SK-N-SH treated with all-trans-retinoic acid at 6 μM for 48 hours (cell line): ENCODE measurements around the gene FABP1.

ENCODE experiments used
- ARNTL ChIP-seq: fragments of 450-650 bp; formaldehyde crosslinking; IDR thresholded peaks from 2 replicates; pipeline ENCODE4 v1.5.0; 2020; ENCODE audit warnings: low read depth, mild to moderate bottlenecking, moderate library complexity, borderline replicate concordance
- CSDC2 ChIP-seq: fragments of 250-450 bp; sonication (Bioruptor Pico); IDR thresholded peaks from 2 replicates; pipeline ENCODE4 v1.5.0; 2020; ENCODE audit warnings: mild to moderate bottlenecking, moderate library complexity
- ESRRG ChIP-seq: fragments of 250-450 bp; sonication (Bioruptor Pico); IDR thresholded peaks from 2 replicates; pipeline ENCODE4 v1.6.1; 2021; ENCODE audit warnings: mild to moderate bottlenecking
- OSR1 ChIP-seq: fragments of 250-450 bp; sonication (Bioruptor Pico); IDR thresholded peaks from 2 replicates; pipeline ENCODE4 v1.8.0; 2022; ENCODE audit warnings: moderate library complexity, mild to moderate bottlenecking, inconsistent platforms
- RARB ChIP-seq: fragments of 250-450 bp; sonication (Bioruptor Pico); IDR thresholded peaks from 2 replicates; pipeline ENCODE4 v1.8.0; 2021; ENCODE audit warnings: mild to moderate bottlenecking, moderate library complexity
- SNAI2 ChIP-seq: fragments of 250-450 bp; sonication (Bioruptor Pico); IDR thresholded peaks from 2 replicates; pipeline ENCODE4 v1.5.0; 2020; ENCODE audit warnings: mild to moderate bottlenecking, moderate library complexity
- ZFP3 ChIP-seq: fragments of 250-450 bp; sonication (Bioruptor Pico); IDR thresholded peaks from 2 replicates; pipeline ENCODE4 v1.5.0; 2020; ENCODE audit warnings: mild to moderate bottlenecking, moderate library complexity
- ZNF565 ChIP-seq: fragments of 450-650 bp; formaldehyde crosslinking; conservative IDR thresholded peaks from 2 replicates; pipeline ENCODE4 v1.5.0; 2020; ENCODE audit warnings: low read depth, mild to moderate bottlenecking, moderate library complexity
- ZNF70 ChIP-seq: fragments of 450-650 bp; formaldehyde crosslinking; IDR thresholded peaks from 2 replicates; pipeline ENCODE4 v1.5.0; 2020; ENCODE audit warnings: mild to moderate bottlenecking, moderate library complexity
- TF ChIP-seq, protein P1 (sequence below): fragments of 250-450 bp; sonication (Bioruptor Pico); IDR thresholded peaks from 2 replicates; pipeline ENCODE4 v1.8.0; 2020; ENCODE audit warnings: mild to moderate bottlenecking, moderate library complexity, borderline replicate concordance
- TF ChIP-seq, protein P2 (sequence below): fragments of 250-450 bp; sonication (Bioruptor Pico); IDR thresholded peaks from 2 replicates; pipeline ENCODE4 v1.5.1; 2020; ENCODE audit warnings: low read depth, mild to moderate bottlenecking, moderate library complexity

DNA sequence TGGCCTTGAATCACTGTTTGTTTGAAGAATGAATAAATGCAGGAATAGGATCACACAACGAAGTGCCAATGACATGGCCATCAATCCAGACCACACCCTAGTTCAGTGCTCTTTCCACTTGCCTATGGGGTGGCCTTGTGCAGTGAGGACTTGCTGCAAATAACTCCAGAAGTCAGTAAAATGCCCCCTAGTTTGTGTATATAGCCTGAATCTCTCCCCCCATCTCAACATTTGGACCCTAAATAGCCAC lies 299 bp downstream of the FABP1 start:
- no peak for TF ChIP-seq RARB (CRISPR knock-in tag)
- no peak for TF ChIP-seq OSR1 (CRISPR knock-in tag)
- no peak for TF ChIP-seq ZNF565 (CRISPR knock-in tag)
- TF ChIP-seq, protein P1, sequence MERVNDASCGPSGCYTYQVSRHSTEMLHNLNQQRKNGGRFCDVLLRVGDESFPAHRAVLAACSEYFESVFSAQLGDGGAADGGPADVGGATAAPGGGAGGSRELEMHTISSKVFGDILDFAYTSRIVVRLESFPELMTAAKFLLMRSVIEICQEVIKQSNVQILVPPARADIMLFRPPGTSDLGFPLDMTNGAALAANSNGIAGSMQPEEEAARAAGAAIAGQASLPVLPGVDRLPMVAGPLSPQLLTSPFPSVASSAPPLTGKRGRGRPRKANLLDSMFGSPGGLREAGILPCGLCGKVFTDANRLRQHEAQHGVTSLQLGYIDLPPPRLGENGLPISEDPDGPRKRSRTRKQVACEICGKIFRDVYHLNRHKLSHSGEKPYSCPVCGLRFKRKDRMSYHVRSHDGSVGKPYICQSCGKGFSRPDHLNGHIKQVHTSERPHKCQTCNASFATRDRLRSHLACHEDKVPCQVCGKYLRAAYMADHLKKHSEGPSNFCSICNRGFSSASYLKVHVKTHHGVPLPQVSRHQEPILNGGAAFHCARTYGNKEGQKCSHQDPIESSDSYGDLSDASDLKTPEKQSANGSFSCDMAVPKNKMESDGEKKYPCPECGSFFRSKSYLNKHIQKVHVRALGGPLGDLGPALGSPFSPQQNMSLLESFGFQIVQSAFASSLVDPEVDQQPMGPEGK (CRISPR knock-in tag), result no peak
- TF ChIP-seq, protein P2, sequence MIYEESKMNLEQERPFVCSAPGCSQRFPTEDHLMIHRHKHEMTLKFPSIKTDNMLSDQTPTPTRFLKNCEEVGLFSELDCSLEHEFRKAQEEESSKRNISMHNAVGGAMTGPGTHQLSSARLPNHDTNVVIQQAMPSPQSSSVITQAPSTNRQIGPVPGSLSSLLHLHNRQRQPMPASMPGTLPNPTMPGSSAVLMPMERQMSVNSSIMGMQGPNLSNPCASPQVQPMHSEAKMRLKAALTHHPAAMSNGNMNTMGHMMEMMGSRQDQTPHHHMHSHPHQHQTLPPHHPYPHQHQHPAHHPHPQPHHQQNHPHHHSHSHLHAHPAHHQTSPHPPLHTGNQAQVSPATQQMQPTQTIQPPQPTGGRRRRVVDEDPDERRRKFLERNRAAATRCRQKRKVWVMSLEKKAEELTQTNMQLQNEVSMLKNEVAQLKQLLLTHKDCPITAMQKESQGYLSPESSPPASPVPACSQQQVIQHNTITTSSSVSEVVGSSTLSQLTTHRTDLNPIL (CRISPR knock-in tag), result no peak
- TF ChIP-seq ESRRG, result no peak
- TF ChIP-seq ARNTL (CRISPR knock-in tag), result no peak
- no peak for TF ChIP-seq ZNF70 (CRISPR knock-in tag)
- TF ChIP-seq ZFP3 (CRISPR knock-in tag), result no peak
- TF ChIP-seq SNAI2 (CRISPR knock-in tag), result no peak
- no peak for TF ChIP-seq CSDC2 (CRISPR knock-in tag)
